ENCODE results near the gene SYN1. TPM values are rescaled to one million over a fixed set of nuclear protein-coding genes. Genes with fewer than 3 reads are reported as not detected.

The SYN1 gene
- total RNA-seq, 1 donor from 2014 or later, result 5.3 TPM

- no peak for TF ChIP-seq CTCF (IDR thresholded peaks at IDR 0.05; ENCODE audit: unreplicated experiment)
- Mint-ChIP-seq H3K27me3 (peaks cover 23% of the 10 kb centered on the region), H3K4me1 (ENCODE audit: low read depth) (no peaks in the 10 kb centered on the region), H3K4me3 (ENCODE audit: low read depth) (no peak overlapping the region), H3K9me3 (ENCODE audit: low read depth) (peaks cover 18% of the 10 kb centered on the region), H3K27ac (no peak overlapping the region), H3K36me3 (ENCODE audit: insufficient read depth) (no peaks in the 10 kb centered on the region)
- DNase-seq (ENCODE audit: low spot score, unreplicated experiment), result no peak
Measured at GRCh38 chrX:47614618-47615017, 5.0 kb downstream of the SYN1 start.

GRCh38 chrX:47613082-47613481, 6.6 kb downstream of the SYN1 start:
- no peaks in the 10 kb centered on the region for H3K36me3 Mint-ChIP-seq (ENCODE audit: insufficient read depth)
- no peak overlapping the region for H3K27ac Mint-ChIP-seq
- H3K27me3 Mint-ChIP-seq, result peaks cover 13% of the 10 kb centered on the region
- peaks cover 14% of the 10 kb centered on the region for H3K9me3 Mint-ChIP-seq (ENCODE audit: low read depth)
- no peaks in the 10 kb centered on the region for H3K4me1 Mint-ChIP-seq (ENCODE audit: low read depth)
- no peak for DNase-seq (ENCODE audit: low spot score, unreplicated experiment)
- TF ChIP-seq CTCF (IDR thresholded peaks at IDR 0.05; ENCODE audit: unreplicated experiment), result no peak
- no peak overlapping the region for H3K4me3 Mint-ChIP-seq (ENCODE audit: low read depth)

- H3K4me1 Mint-ChIP-seq (ENCODE audit: low read depth), result no peaks in the 10 kb centered on the region
- H3K27me3 Mint-ChIP-seq, result peaks cover 7% of the 10 kb centered on the region
- no peak overlapping the region for H3K4me3 Mint-ChIP-seq (ENCODE audit: low read depth)
- TF ChIP-seq CTCF (IDR thresholded peaks at IDR 0.05; ENCODE audit: unreplicated experiment), result no peak
- no peaks in the 10 kb centered on the region for H3K36me3 Mint-ChIP-seq (ENCODE audit: insufficient read depth)
- no peak overlapping the region for H3K27ac Mint-ChIP-seq
- no peak for DNase-seq (ENCODE audit: low spot score, unreplicated experiment)
- H3K9me3 Mint-ChIP-seq (ENCODE audit: low read depth), result peaks cover 7% of the 10 kb centered on the region
Measured at GRCh38 chrX:47612418-47612817, 7.2 kb downstream of the SYN1 start.

GRCh38 chrX:47611926-47612325, 7.7 kb downstream of the SYN1 start:
- Mint-ChIP-seq H3K9me3 (ENCODE audit: low read depth) (peaks cover 6% of the 10 kb centered on the region), H3K27me3 (peaks cover 6% of the 10 kb centered on the region), H3K36me3 (ENCODE audit: insufficient read depth) (no peaks in the 10 kb centered on the region), H3K4me3 (ENCODE audit: low read depth) (no peak overlapping the region), H3K27ac (no peak overlapping the region), H3K4me1 (ENCODE audit: low read depth) (no peaks in the 10 kb centered on the region)
- no peak for DNase-seq (ENCODE audit: low spot score, unreplicated experiment)
- no peak for TF ChIP-seq CTCF (IDR thresholded peaks at IDR 0.05; ENCODE audit: unreplicated experiment)

GRCh38 chrX:47611489-47611888, 8.2 kb downstream of the SYN1 start:
- H3K9me3 Mint-ChIP-seq (ENCODE audit: low read depth), result peaks cover 4% of the 10 kb centered on the region
- no peaks in the 10 kb centered on the region for H3K4me1 Mint-ChIP-seq (ENCODE audit: low read depth)
- TF ChIP-seq CTCF (IDR thresholded peaks at IDR 0.05; ENCODE audit: unreplicated experiment), result no peak
- peaks cover 3% of the 10 kb centered on the region for H3K27me3 Mint-ChIP-seq
- H3K36me3 Mint-ChIP-seq (ENCODE audit: insufficient read depth), result no peaks in the 10 kb centered on the region
- no peak overlapping the region for H3K4me3 Mint-ChIP-seq (ENCODE audit: low read depth)
- no peak overlapping the region for H3K27ac Mint-ChIP-seq
- no peak for DNase-seq (ENCODE audit: low spot score, unreplicated experiment)
